Measurements from ENCODE around the gene WWOX. TPM values are rescaled to one million over a fixed set of nuclear protein-coding genes. Genes with fewer than 3 reads are reported as not detected.

The WWOX gene
- total RNA-seq, 1 experiment from 2014 or later = 38.9 TPM

GRCh38 chr16:78792952-78793351, 693.5 kb downstream of the WWOX start:
- DNase-seq (ENCODE audit: low spot score) = no peak
- in situ Hi-C loops (cut with HindIII; ENCODE audit: low sequenced_read_pairs) = no loop called here

GRCh38 chr16:78794581-78795250, 695.3 kb downstream of the WWOX start:
- in situ Hi-C loops (cut with HindIII; ENCODE audit: low sequenced_read_pairs) = no loop called here
- no peak for DNase-seq (ENCODE audit: low spot score)

DNA sequence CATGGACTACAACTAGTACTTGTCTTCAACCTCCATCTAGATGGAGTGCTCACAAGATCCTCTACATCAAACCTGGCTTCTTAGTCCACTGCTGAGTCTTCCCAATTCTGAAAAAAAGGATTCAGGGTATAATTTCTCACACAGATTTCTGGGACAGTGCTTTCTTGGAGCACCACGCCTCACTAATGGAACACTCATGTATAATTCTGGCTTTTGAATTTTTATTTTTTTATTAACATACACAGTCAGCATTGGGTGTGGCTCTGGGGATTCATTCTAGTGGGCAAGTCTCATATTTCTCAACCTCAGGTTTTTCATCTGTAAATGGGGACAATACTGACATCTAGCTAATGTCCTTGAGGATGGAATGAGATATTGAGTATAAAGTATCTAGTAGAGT, 696.0 kb downstream of the WWOX start:
- no peak for DNase-seq (ENCODE audit: low spot score)
- in situ Hi-C loops (cut with HindIII; ENCODE audit: low sequenced_read_pairs) = no loop called here

- peak; percentile 43 for DNase-seq (ENCODE audit: low spot score)
- in situ Hi-C loops (cut with HindIII; ENCODE audit: low sequenced_read_pairs) = no loop called here
These were observed 696.9 kb downstream of the WWOX start for GRCh38 chr16:78796221-78796866.

- DNase-seq (ENCODE audit: low spot score) = no peak
- in situ Hi-C loops (cut with HindIII; ENCODE audit: low sequenced_read_pairs) = no loop called here
These were observed 700.0 kb downstream of the WWOX start for GRCh38 chr16:78799429-78799828.

GRCh38 chr16:78800523-78800922, 701.1 kb downstream of the WWOX start:
- in situ Hi-C loops (cut with HindIII; ENCODE audit: low sequenced_read_pairs) = no loop called here
- DNase-seq (ENCODE audit: low spot score) = no peak

GRCh38 chr16:78804058-78804735, 704.7 kb downstream of the WWOX start:
- DNase-seq (ENCODE audit: low spot score) = no peak
- in situ Hi-C loops (cut with HindIII; ENCODE audit: low sequenced_read_pairs) = no loop called here

DNA sequence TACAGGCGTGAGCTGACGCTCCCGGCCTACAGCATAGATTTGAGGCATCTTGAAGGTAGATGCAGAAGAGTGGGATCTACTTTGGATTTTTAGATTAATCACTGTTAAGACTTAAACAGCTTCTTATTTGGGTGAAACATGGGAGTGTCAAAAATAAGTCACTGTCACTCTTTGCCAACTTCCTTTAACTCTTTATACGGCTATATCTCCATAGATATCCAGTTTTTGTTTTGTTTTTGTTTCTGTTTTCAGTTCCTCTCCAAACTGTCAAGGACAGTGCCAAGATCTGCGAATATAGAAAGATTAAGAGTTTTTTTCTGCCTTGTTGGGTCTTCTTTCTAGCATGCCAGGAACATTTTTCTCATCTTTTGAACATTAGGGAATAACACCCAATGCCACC, 706.1 kb downstream of the WWOX start:
- in situ Hi-C loops (cut with HindIII; ENCODE audit: low sequenced_read_pairs) = no loop called here
- no peak for DNase-seq (ENCODE audit: low spot score)

- DNase-seq (ENCODE audit: low spot score) = no peak
- in situ Hi-C loops (cut with HindIII; ENCODE audit: low sequenced_read_pairs) = no loop called here
These were observed 711.8 kb downstream of the WWOX start for GRCh38 chr16:78811247-78811646.

DNA sequence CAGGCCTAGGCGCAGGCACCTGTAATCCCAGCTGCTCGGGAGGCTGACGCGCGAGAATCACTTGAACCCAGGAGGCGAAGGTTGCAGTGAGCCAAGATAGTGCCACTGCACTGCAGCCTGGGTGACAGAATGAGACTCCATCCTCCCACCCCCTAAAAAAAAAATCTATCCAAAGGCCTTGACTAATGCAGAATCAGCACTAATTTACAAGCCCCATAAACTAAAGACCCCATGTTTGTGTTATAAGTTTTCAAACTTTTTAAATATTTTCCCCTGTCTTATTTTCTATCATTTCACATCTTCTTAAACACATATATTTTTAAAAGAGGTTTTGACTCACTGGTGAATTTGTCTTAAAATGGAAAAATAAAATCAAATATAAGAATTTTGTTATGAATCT, 713.1 kb downstream of the WWOX start:
- DNase-seq (ENCODE audit: low spot score) = no peak
- in situ Hi-C loops (cut with HindIII; ENCODE audit: low sequenced_read_pairs) = no loop called here

DNA sequence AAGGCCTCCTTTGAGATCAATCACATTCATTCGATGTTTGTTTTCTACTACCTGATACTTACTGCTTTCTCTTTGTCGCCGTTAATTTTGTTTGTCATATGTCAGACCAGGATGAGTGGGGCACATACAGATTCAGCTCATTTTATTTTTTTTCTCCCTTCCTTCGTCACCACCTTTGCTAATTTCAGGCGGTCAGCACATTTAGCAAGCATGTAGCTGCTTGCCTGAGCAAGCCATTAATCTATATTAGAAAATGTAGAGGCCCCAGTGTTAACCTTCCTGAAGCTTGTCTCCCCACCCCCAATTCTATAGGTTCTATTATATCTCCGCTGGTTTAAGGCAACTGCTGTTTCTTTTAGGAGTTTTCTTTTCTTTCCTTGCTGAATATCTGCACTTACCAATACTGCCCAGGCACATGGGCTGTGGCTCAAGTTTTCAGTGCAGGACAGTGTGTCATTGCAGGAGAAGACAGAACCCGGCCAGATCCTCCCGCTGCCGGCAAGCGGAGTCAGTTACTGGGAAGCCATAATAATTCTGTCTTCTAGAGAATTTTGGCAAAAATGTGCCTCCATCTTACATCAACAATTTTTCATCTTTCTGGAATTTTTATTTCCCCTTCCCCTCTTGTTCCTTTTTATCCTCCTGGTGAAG, 714.3 kb downstream of the WWOX start:
- DNase-seq (ENCODE audit: low spot score) = no peak
- in situ Hi-C loops (cut with HindIII; ENCODE audit: low sequenced_read_pairs) = no loop called here

GRCh38 chr16:78815713-78816112, 716.3 kb downstream of the WWOX start:
- in situ Hi-C loops (cut with HindIII; ENCODE audit: low sequenced_read_pairs) = no loop called here
- no peak for DNase-seq (ENCODE audit: low spot score)

DNA sequence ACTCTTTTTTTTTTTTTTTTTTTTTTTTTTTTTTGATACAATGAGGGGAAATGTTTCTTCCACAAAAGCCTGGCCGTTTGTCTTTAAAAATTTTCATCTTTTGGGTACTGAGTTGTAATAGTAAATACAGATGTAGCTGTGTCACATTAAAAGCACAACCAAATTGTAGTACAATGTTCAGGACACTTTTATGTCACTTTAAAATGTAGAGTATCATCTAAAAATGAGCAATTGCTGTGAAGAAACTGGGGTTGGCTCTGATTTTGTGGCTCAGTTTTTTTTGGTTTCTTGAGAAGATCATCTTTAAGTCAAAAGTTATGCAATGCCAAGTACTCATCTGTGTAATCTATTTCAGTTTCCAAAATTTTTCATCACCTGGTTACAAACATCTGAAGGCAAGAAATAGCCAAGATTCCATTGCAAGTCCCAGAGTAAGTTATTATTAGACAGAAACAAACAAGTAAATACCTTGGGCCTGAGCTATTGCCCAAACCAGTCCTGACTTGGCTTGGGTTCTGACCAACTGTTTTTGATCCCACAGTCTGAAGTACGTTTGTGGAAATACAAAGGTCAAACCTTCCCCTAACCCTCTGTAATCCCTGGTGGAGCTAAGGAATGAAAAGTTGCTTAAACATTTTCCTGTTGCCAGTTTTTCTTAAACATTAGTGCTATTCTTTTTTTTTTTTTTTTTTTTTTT, 717.2 kb downstream of the WWOX start:
- in situ Hi-C loops (cut with HindIII; ENCODE audit: low sequenced_read_pairs) = no loop called here
- DNase-seq (ENCODE audit: low spot score) = no peak

GRCh38 chr16:78817200-78817739, 717.8 kb downstream of the WWOX start:
- in situ Hi-C loops (cut with HindIII; ENCODE audit: low sequenced_read_pairs) = no loop called here
- no peak for DNase-seq (ENCODE audit: low spot score)

GRCh38 chr16:78821335-78821734, 721.9 kb downstream of the WWOX start:
- in situ Hi-C loops (cut with HindIII; ENCODE audit: low sequenced_read_pairs) = no loop called here
- DNase-seq (ENCODE audit: low spot score) = no peak

GRCh38 chr16:78822509-78822908, 723.1 kb downstream of the WWOX start:
- in situ Hi-C loops (cut with HindIII; ENCODE audit: low sequenced_read_pairs) = no loop called here
- no peak for DNase-seq (ENCODE audit: low spot score)

GRCh38 chr16:78823027-78823426, 723.6 kb downstream of the WWOX start:
- in situ Hi-C loops (cut with HindIII; ENCODE audit: low sequenced_read_pairs) = no loop called here
- no peak for DNase-seq (ENCODE audit: low spot score)

DNA sequence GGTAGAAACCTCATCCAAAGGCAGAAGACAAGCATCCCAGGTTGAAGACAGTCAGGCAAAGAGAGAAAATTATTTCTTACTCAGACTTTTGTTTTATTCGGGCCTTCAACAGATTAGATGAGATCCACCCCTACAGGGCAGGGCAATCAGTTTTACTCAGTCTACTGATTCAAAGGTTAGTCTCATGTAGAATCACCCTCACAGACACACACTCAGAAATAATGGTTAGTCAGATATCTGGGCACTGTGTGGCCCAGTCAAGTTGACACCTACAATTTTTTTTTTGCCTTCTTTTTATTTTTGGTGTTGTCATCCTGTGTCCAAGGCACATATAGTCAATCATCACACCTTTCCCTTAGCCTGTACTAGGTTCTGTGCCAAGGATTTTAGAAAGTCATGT, 729.8 kb downstream of the WWOX start:
- DNase-seq (ENCODE audit: low spot score) = no peak
- in situ Hi-C loops (cut with HindIII; ENCODE audit: low sequenced_read_pairs) = no loop called here

GRCh38 chr16:78830599-78830998, 731.1 kb downstream of the WWOX start:
- in situ Hi-C loops (cut with HindIII; ENCODE audit: low sequenced_read_pairs) = no loop called here
- no peak for DNase-seq (ENCODE audit: low spot score)

Data from G401 (cell line).